GM08714 (cell line): ENCODE measurements around the gene LSM3.

Experiments used
- H3K4me3 ChIP-seq: fragments of 200-500 bp; sonication (Bioruptor generic); 2 replicates; pipeline ENCODE4 v1.5.1; 2014; ENCODE audit warnings: mild to moderate bottlenecking, low read length, inconsistent platforms
- ZNF274 ChIP-seq: IDR thresholded peaks from 2 replicates; pipeline ENCODE4 v1.6.1; 2012; ENCODE audit warnings: mild to moderate bottlenecking, low read depth, low read length

LSM3 gene

GRCh38 chr3:14208168-14208567, 29.6 kb downstream of the LSM3 start:
- no peak overlapping the region for H3K4me3 ChIP-seq
- TF ChIP-seq ZNF274, result no peak

DNA sequence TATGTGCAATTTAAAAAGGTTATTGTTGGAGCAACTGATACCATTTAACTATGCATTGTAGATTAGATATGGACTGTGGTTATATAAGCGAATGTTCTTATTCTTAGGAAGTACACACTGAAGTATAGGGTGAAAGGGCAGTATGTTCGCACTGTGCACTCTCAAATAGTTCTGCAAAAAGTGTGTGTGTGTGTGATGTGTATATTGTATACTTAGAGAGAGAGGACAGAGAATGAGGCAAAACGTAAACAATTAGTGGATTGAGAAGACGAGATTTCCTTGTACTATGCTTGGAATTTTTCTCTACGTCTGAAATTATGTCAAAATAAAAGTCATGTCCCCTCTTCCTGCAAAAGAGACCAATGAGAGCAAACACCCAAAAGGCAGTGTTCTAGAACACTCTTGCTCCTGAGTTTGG, 30.4 kb downstream of the LSM3 start:
- no peak overlapping the region for H3K4me3 ChIP-seq
- no peak for TF ChIP-seq ZNF274

GRCh38 chr3:14209581-14210289, 31.1 kb downstream of the LSM3 start:
- TF ChIP-seq ZNF274, result no peak
- H3K4me3 ChIP-seq, result no peak overlapping the region

GRCh38 chr3:14210290-14210688, 31.7 kb downstream of the LSM3 start:
- no peak for TF ChIP-seq ZNF274
- H3K4me3 ChIP-seq, result no peak overlapping the region

GRCh38 chr3:14210843-14211594, 32.4 kb downstream of the LSM3 start:
- no peak for TF ChIP-seq ZNF274
- no peak overlapping the region for H3K4me3 ChIP-seq

DNA sequence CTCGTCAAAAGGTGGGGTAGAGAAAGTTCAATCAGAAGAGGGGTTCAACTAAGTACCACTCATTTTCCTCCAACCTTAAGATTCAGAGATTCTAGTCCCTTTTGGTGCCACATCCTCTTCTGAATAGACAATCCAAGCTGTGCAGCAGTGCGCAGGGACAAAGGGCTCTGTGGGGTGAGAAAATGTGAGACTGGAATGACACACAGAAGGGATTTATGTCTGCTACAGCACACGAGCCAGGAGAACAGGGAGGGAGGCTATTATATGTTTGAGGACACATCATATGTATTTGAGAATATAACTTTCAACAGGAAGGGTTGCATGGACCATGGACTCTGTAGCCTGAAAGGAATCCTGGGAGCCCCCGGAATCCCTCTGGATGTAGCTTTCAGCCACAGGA, 33.0 kb downstream of the LSM3 start:
- no peak overlapping the region for H3K4me3 ChIP-seq
- no peak for TF ChIP-seq ZNF274

- no peak overlapping the region for H3K4me3 ChIP-seq
- TF ChIP-seq ZNF274, result no peak
Measured at GRCh38 chr3:14212032-14212431, 33.4 kb downstream of the LSM3 start.

DNA sequence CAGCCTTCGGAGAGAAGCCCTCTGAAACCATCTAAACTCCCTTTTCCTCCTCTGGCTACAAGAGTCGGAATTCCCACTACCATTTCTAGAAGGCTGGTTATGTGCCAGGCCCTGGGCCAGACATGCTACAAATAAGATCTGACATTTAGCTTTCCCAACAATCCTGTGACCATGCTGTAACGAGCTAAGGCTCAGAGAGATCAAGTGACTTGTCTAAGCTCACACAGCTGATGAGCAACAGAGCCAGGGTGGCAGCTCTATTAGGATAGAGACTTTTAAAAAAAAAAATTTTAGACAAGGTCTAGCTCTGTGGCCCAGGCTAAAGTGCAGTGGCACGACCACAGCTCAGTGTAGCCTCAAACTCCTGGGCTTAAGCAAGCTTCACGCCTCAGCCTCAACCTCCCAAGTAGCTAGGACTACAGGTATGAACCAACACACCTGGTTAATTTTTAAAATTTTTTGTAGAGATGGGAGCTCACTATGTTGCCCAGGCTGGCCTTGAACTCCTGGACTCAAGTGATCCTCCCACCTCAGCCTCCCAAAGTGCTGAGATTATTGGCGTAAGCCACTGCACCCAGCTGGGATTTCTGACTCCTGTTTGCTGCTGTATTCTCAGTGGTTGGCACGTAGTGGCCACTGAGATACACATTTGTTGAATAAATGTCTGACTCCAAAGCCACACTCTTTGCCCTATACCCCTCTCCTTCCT, 34.6 kb downstream of the LSM3 start:
- no peak overlapping the region for H3K4me3 ChIP-seq
- no peak for TF ChIP-seq ZNF274

GRCh38 chr3:14214764-14215163, 36.1 kb downstream of the LSM3 start:
- no peak for TF ChIP-seq ZNF274
- H3K4me3 ChIP-seq, result no peak overlapping the region

GRCh38 chr3:14216257-14217048, 37.8 kb downstream of the LSM3 start:
- TF ChIP-seq ZNF274, result no peak
- H3K4me3 ChIP-seq, result no peak overlapping the region

GRCh38 chr3:14218355-14218754, 39.7 kb downstream of the LSM3 start:
- TF ChIP-seq ZNF274, result no peak
- H3K4me3 ChIP-seq, result no peak overlapping the region

DNA sequence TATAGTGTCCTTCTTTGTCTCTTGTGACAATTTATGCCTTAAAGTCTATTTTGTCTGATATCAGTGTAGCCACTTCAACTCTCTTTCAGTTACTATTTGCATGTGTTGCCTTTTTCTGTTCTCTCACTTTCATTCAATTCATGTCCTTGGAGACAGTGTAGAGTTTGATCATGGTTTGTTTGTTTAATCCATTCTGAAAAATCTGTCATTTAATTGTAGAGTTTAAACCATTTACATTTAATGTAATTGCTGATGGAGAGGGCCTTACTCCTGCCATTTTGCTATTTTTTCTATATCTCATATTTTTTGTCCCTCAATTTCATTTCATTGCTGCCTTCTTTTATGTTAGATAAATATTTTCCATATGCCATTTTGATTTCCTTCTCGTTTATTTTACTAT, 42.3 kb downstream of the LSM3 start:
- TF ChIP-seq ZNF274, result no peak
- H3K4me3 ChIP-seq, result no peak overlapping the region

DNA sequence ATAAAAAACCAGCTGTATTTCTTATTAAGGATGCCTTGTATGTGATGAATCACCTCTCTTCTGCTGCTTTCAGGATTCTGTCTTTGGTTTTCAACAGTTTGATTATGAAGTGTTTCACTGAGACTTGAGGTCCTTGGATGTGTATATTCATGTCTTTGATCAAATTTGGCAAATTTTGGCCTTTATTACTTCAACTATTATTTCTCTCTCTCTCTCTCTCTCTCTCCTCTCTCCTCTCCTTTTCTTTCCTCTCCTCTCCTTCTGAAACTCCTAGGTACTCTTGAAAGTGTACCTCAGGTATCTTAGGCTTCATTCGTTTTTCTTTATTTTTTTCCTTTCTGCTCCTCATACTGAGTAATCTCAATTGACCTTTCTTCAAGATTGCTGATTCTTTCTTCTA, 43.3 kb downstream of the LSM3 start:
- no peak for TF ChIP-seq ZNF274
- no peak overlapping the region for H3K4me3 ChIP-seq

GRCh38 chr3:14222457-14222856, 43.8 kb downstream of the LSM3 start:
- no peak overlapping the region for H3K4me3 ChIP-seq
- TF ChIP-seq ZNF274, result no peak

DNA sequence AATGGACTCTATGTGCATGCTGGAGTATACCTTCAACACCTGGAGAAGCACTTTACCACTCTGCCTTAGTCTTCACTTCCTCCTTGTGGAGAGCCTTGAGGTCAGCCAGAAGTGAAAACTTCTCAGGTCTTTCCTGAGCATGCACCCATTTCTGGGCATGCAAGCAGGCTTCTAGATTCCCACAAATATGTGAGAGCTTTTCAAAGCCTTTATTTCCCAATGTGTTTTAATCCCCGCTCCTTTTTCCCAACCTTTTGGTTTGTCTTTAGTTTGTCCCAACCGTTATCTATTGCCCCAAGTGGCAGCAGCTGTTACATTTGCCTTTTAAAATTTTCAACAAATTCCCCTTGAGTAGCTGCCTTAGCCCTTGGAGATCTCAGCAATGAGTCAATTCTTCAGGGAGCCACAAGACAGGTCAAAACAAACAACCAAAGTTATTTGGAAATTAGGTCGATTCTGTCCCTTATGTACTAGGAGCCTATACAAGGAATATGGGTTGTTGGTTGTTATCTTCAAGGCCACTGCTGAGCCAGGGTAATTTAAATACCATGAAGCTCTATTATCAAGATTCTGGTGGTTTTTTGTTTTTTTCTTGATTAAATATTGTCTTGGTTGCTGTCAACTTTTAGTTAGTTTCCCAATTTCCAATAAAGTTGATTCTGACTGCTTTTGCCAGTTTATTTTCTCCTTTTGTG, 44.4 kb downstream of the LSM3 start:
- H3K4me3 ChIP-seq, result no peak overlapping the region
- TF ChIP-seq ZNF274, result no peak
